DOHH2 (cell line): Measurements from ENCODE around the gene TCF20.

Experiments
- EZH2phosphoT487 ChIP-seq: fragments of 200-600 bp; sonication (generic); IDR thresholded peaks from 2 replicates; pipeline ENCODE4 v1.6.1; 2017; ENCODE audit warnings: borderline replicate concordance, mild to moderate bottlenecking, antibody characterized with exemption, low read length, moderate library complexity, mixed read lengths
- TF ChIP-seq, protein P1 (sequence below): fragments of 200-600 bp; sonication (generic); IDR thresholded peaks from one replicate; pipeline ENCODE4 v1.5.1; 2014; ENCODE audit warnings: antibody characterized with exemption, mild to moderate bottlenecking, low read depth, low read length; ENCODE audit not compliant: poor library complexity, severe bottlenecking

- TF ChIP-seq, protein P1, sequence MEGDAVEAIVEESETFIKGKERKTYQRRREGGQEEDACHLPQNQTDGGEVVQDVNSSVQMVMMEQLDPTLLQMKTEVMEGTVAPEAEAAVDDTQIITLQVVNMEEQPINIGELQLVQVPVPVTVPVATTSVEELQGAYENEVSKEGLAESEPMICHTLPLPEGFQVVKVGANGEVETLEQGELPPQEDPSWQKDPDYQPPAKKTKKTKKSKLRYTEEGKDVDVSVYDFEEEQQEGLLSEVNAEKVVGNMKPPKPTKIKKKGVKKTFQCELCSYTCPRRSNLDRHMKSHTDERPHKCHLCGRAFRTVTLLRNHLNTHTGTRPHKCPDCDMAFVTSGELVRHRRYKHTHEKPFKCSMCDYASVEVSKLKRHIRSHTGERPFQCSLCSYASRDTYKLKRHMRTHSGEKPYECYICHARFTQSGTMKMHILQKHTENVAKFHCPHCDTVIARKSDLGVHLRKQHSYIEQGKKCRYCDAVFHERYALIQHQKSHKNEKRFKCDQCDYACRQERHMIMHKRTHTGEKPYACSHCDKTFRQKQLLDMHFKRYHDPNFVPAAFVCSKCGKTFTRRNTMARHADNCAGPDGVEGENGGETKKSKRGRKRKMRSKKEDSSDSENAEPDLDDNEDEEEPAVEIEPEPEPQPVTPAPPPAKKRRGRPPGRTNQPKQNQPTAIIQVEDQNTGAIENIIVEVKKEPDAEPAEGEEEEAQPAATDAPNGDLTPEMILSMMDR = no peak
- no peak for TF ChIP-seq EZH2phosphoT487
Observed at GRCh38 chr22:42281706-42282251, 11.3 kb upstream of the TCF20 start.
